IPS-18c (cell line): ENCODE data around the gene ARID5A.

Experiments
- H3K4me3 ChIP-seq: 2 replicates; pipeline ENCODE4 v1.7.0; 2013; ENCODE audit warnings: low read depth, mild to moderate bottlenecking, low read length, moderate library complexity; ENCODE audit not compliant: insufficient read depth
- H3K9me3 ChIP-seq: one replicate; pipeline ENCODE4 v1.6.1; 2013; ENCODE audit warnings: mild to moderate bottlenecking, low read length, moderate library complexity; ENCODE audit not compliant: control insufficient read depth, insufficient read depth

The ARID5A gene

DNA sequence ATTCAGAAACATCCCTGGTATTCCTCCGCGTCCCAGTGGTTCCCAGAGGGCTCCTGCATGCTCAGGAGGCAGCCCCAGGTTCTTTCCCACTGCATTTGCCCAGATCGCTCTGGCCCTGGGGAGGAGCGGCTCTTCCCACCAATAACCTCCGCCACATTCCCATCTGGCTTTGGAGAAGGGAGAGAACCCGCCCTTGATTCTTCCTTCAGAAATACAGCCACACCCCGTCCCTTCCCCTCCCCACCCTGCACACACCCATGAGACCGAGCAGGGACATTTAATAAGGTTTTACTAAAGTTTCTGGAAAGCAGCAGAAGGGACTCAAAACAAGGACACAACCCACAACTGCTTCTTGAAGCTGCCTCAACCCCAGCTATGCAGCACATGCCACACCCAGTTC, 21.9 kb downstream of the ARID5A start:
- Histone ChIP-seq H3K4me3 (no peak overlapping the region), H3K9me3 (no peaks in the 10 kb centered on the region)

DNA sequence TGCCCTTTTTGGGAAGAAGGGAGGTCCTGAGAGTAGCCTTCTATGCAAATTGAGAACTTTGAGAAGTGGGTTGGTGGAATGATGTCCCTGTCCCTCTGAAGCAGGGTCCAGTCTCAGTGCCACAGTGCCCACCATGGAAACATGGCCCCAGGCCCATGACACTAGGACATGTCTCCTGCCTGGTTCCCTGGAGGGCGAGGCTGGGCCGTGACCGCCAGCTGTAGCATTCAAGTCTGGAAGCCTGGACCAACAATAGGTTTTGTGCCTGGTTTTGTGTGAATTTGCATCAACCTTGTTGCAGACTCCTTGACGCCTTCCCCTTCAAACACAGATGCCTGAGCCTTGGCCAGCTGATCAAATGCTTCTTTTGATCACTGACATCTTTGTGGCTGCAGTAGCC, 27.5 kb downstream of the ARID5A start:
- no peaks in the 10 kb centered on the region for H3K9me3 ChIP-seq
- H3K4me3 ChIP-seq: no peak overlapping the region

DNA sequence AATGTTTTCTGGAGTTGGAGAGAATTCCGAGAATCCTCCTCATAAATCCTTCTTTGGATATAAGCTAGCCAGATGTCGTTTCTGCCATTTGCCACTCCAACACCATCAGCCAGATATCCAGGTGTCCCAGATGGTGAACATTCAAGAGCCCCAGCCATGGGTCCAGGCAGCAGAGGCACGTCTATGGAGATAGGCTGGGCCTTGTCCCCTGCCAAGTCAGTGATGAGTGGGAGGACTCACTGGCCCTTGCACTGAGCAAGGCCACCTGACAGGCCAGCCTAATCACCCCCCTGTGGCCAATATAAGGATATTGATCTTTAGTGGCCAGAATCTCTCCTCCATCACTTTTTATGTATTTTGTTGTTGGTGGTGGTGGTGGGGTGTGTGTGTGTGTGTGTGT, 28.0 kb downstream of the ARID5A start:
- H3K4me3 ChIP-seq: no peak overlapping the region
- no peaks in the 10 kb centered on the region for H3K9me3 ChIP-seq

DNA sequence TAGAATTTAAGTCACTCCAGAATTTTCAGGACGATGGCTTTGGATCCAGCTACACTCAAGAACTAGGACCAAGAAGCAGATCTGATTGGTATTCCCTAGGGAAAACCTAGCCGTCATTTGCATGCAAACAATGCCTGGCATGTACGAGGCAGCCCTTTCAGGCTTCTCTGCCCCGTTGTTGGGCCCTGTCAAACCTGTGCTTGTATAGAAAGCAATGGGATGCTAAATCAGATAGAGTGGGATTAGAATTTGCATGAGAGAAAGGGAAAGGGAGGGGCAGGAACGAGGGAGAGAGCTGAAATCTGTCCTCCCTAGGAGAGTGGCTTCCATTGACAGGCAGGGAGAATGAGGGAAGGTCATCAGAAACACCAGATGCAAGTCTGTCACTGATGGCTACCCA, 28.6 kb downstream of the ARID5A start:
- H3K4me3 ChIP-seq: no peak overlapping the region
- no peaks in the 10 kb centered on the region for H3K9me3 ChIP-seq

DNA sequence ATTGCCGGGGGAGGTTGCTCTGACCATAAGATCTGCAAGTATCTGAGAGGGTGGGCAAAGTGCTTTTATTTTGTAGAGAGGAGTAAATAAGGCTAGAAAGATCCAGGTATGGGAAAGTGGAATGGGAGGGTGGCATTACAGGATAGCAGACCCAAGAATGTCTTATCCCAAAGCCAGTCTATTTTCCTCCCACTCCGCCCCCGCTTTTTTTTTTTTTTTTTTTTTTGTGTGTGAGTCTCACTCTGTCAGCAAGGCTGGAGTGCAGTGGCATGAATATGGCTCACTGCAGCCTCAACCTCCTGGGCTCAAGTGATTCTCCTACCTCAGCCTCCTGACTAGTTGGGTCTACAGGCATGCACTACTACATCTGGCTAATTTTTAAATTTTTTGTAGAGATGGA, 31.5 kb downstream of the ARID5A start:
- Histone ChIP-seq H3K4me3 (no peak overlapping the region), H3K9me3 (no peaks in the 10 kb centered on the region)

DNA sequence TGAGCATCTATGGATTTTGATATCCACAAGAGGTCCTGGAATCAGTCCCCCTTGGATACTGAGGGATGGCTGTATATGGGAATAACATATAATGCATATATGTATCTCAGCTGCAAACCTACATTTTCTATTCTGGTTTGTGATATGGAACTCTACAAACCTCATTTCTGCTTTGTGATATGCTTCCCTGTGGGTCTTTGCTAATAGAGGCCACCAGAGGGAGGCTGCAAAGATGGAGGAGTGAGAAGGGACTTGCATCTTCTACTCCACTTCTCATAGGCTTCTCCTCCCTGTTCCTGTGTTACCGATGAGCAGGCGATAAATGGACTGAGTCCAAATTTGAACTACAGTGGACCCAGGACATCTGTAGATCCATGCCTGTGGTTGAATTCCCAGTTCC, 37.8 kb downstream of the ARID5A start:
- no peaks in the 10 kb centered on the region for H3K9me3 ChIP-seq

DNA sequence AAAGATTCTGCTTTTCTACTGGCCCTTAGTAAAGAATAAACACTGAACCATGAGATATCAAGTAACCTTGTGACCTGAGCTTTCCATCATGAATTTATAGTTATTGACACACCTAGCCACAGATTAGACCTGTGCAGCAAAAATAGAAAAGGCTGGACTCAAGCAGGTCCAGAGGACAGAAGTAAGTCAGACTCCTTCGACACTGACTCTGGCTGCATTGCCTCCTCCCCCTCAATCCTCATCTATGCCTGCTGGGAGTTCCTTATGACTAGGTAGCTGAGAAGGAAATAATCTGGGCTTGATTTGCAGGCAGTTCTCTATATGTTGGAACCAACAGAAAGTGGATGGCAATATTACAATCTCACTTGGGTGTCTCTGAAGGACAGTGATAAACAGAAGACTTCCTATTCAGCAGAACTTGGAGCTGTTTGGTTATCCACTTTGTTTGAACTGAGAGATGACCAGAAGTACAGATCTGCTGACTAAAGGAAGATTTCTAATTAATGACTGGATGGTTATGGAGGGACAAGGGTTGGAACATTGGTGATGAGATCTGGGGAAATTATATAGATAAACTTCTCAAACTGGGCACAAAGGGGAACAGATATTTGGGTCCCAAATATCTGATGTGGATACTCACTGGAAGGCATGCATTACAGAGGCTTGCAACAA, 39.4 kb downstream of the ARID5A start:
- no peaks in the 10 kb centered on the region for H3K9me3 ChIP-seq

More for the DNA sequence above, 37.8 kb downstream of the ARID5A start:
- H3K4me3 ChIP-seq: no peak overlapping the region

DNA sequence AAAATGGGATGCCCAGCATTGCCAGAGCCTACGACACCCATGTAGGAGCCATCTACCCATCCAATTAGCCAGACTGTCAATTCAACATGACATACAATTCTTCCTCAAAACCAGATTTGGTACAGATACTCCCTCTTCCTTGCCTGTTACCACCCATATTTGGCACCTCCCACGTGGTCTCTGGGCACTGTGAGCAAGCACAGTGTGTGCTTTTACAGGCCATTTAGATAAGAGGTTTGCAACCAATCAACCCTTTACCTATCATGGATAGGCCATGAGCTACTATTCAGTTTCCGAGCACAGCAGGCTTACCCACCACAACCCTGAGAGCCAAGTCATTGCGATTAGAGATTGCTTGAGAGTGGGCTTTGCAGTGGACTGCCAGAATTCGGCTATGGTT, 40.9 kb downstream of the ARID5A start:
- Histone ChIP-seq H3K9me3 (no peaks in the 10 kb centered on the region), H3K4me3 (no peak overlapping the region)

More for the DNA sequence above, 39.4 kb downstream of the ARID5A start:
- H3K4me3 ChIP-seq: no peak overlapping the region

DNA sequence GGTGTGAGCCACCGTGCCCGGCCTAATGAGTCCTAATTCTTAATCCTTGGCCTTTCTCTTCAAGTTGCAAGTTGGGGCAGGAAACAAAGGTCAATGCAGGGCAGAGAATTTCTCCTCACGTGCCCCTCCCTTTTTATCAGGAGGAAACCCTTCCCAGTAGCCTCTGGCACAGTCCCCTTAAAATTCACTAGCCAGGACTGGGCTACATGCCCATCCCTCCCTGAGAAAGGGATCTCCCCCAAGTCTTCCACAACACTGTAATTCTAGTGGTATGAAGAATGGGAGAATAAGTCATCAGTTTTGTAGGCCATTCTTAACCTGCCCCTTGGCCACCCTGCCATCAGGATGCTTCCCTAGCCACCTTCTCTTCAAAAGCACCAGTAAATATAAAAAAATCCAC, 42.2 kb downstream of the ARID5A start:
- no peaks in the 10 kb centered on the region for H3K9me3 ChIP-seq
- no peak overlapping the region for H3K4me3 ChIP-seq

DNA sequence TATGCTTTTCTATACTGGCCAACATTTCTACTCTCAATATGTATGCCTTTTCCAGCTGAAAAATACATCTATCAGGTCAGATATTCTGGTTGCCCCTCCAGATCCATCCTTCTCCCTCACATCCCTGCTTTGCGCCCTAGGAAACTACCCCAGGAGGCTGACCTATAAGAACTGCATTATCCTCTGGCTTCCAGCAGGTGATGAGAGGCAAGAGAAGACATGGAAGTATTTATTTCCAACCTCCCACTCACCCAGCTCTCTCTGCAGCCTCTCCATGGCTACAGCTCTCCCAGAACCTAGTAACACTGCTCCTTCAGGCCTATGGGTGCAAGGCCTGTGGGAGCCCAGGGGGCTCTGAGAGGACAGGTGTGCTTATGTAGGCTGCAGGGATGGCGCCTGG, 42.9 kb downstream of the ARID5A start:
- no peaks in the 10 kb centered on the region for H3K9me3 ChIP-seq
- H3K4me3 ChIP-seq: no peak overlapping the region

DNA sequence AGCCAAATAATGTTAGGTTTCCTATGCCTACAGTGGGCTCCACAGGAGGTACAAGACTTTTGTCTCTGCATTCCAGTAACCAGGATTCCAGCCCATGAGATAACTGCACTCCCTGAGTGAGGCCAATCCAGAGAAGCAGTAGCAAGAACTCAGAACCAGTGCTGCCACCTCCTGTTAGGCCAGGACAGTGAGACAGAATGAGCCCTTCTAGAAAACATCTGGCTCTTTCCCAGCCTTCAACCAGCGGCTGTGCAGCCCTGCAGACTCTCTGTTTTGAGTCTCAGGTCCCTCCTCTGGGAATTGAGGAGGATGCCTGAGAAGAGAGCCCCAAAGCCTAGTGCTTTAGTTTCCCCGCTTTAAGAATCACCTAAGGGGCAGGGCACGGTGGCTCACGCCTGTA, 44.2 kb downstream of the ARID5A start:
- Histone ChIP-seq H3K4me3 (no peak overlapping the region), H3K9me3 (no peaks in the 10 kb centered on the region)

DNA sequence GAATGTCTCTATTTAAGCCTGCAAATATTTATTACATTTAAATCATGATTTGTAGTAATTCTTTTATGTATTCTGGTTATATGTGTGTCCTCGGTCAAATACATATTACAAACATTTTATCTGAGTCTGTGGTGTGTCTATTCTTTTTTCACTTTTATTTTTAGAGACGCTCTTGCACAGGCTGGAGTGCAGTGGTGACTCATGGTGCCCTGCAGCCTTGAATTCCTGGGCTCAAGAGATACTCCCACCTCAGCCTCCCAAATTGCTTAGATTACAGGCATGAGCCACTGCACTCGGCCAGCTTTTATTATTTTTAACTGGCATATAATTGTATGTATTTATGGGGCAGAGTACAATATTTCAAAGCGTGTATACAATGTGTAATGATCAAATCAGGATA, 47.5 kb downstream of the ARID5A start:
- Histone ChIP-seq H3K9me3 (no peaks in the 10 kb centered on the region), H3K4me3 (no peak overlapping the region)

DNA sequence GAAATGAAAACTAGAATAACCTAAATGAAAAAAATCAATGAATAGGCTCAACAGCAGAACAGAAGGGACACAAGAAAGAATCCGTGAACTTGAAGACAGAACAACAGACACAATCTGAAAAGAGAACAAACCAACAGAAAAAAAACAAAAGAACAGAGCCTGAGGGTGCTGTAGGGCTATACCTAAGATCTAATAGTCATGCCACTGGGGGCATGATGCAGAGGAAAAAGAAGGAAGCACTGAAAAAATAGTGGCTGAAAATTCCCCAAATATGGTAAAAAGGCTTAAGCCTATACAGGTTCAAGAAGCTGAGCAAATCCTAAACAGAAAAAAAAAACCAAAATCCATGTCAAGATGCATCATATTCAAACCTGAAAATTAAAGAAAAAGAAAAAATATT, 51.3 kb downstream of the ARID5A start:
- no peaks in the 10 kb centered on the region for H3K9me3 ChIP-seq
- H3K4me3 ChIP-seq: no peak overlapping the region

DNA sequence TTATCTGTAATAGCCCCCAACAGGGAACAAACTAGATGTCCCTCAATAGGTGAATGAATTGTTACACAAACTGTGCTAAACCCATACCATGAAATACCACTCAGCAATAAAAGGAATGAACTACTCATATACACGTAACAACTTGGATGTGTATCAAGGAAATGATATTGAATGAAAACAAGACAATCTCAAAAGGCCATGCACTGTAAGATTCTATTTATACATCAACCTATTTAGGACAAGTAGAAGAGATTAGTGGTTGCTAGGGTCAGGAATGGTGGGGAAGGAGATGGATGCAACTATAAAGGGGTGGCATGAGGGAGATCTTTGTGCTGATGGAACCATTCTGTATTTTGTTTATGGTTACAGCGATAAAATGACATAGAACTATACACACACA, 54.5 kb downstream of the ARID5A start:
- no peaks in the 10 kb centered on the region for H3K9me3 ChIP-seq
- no peak overlapping the region for H3K4me3 ChIP-seq

DNA sequence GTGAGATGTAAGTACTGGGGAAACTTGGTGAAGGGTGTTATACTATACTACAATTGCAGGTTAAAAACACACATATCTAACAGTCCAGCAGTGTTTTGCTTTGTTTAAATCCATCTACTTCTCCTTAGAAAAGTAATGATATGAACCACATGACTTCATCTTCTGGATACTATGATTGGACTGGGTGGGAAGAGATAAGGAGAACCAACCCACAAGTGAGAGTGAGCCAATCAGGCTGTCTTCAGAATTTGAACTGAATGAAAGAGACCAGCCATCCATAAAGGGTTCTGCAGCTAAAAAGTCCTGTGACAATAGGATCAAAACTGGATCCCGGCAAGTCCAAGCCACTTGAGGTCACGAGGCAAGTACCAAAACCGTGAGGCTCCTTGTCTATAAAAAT, 54.9 kb downstream of the ARID5A start:
- no peaks in the 10 kb centered on the region for H3K9me3 ChIP-seq
- no peak overlapping the region for H3K4me3 ChIP-seq

DNA sequence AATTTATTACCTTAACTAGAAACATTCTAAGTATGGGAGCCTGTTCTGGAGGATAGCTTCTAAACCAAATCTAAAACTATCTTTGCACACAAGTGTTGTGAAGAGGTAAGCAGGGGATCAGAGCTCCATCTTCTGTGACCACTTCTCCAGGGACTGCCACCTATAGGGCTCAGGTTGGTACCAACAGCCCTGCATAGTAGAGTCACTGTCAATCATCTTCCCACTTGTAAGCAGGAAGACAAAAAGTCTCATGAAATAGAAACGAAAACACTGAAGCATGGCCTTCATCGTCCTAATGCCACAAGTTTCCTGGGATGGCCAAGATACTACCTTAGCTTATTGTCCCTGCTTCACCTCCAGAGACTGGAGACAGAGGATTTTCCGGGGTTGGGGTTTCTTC, 57.7 kb downstream of the ARID5A start:
- Histone ChIP-seq H3K9me3 (no peaks in the 10 kb centered on the region), H3K4me3 (no peak overlapping the region)

DNA sequence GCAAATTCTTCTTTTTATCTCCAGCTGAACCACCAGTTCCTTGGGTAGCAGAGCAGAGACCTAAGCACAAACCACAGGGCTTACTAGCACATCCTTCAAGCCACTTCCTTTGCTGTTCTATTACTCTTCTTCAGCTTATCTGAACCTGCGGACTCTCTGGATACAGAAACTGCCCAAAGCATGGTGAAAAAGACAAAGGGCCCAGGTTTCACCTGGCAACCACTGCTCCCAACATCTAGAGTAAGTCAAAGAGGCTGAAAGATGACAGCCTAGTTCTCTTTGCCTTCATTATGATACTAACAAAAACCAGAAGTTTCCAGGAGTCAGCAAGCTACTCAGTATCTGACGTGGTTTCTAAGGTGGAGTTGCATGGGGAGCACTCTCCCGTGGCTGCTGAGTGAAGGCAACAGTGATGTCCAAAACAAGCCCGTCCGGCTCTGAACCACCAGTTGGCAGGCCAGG, 58.2 kb downstream of the ARID5A start:
- no peaks in the 10 kb centered on the region for H3K9me3 ChIP-seq

DNA sequence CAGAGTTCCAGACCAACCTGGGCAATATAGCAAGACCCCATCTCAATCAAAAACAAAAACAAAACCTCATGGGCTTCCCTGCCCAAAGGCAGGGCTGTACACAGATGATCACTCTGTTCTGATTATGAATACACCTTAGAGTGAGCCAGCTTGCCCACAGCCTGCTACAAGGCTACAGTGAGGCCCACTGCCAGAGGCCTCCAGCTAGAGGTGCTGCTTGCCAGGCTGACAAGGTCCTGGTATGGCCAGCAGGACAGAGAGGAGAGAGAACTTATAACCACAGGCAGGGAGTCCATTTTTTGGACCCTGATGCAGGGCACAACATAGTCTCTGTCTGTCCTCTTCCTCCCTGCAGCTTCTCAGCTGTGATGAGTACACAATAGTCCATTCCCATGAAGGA, 60.0 kb downstream of the ARID5A start:
- no peaks in the 10 kb centered on the region for H3K9me3 ChIP-seq

More for the DNA sequence above, 58.2 kb downstream of the ARID5A start:
- H3K4me3 ChIP-seq: no peak overlapping the region

DNA sequence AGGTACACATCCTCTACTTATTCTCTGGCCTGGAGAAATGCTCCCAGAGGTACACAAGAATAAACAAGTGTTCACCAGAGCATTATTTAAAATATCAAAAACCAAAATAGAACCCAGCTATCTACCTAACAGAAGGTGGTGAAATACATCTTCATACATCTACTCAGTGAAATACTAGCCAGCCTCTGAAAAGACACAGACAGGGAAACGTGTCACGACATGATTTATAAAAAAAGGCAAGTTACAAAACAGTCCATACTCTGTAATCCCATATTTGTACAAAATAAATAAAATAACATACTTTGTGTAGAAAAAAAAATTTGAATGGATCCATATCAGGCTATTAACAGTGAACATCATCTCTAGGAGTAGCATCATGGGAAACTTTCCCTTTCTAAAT, 63.4 kb downstream of the ARID5A start:
- Histone ChIP-seq H3K4me3 (no peak overlapping the region), H3K9me3 (peaks cover 2% of the 10 kb centered on the region)

More for the DNA sequence above, 60.0 kb downstream of the ARID5A start:
- H3K4me3 ChIP-seq: no peak overlapping the region
